CD4-positive, alpha-beta T cell (primary cell): ENCODE data around the gene SYTL3. TPM values are rescaled to one million over a fixed set of nuclear protein-coding genes. Genes with fewer than 3 reads are reported as not detected.
"Not testable (repeated sequence)": the region's sequence is repeated elsewhere in the genome, so short reads cannot be mapped to it uniquely, and the experiment has no call there.

Source experiments
- ATAC-seq: fragments of 200-7000 bp; cut with Tn5 transposase; one replicate; pipeline ENCODE4 v1.10.0; 2022; ENCODE audit warnings: mild to moderate bottlenecking; ENCODE audit not compliant: poor library complexity
- CTCF ChIA-PET: fragments of 350-600 bp; sonication (Branson Sonifier 250); formaldehyde crosslinking; loops from one replicate; lab custom pipeline; 2021; ENCODE audit warnings: antibody characterized with exemption, inconsistent platforms; lab: Charles Lee
- POLR2A ChIA-PET: fragments of 350-600 bp; sonication (Branson Sonifier 250); formaldehyde crosslinking; loops from one replicate; lab custom pipeline; 2021; ENCODE audit warnings: antibody characterized with exemption, inconsistent platforms; lab: Charles Lee
- DNase-seq, 14 experiments: peaks; one replicate each; pipeline ENCODE4 v3.0.0-alpha.2; 2013 to 2020; ENCODE audit warnings: mixed read lengths in 2 of 14
- H3K27ac ChIP-seq, 2 donors: one replicate each; pipeline versions ENCODE4 v1.5.1 to v1.7.0; 2013; ENCODE audit warnings: low read length in 2 of 2, low read depth in 1 of 2, mild to moderate bottlenecking in 1 of 2
- H3K27me3 ChIP-seq, 2 experiments: 1 replicate in 1 of 2; 2 replicates in 1 of 2; pipeline versions ENCODE4 v1.6.1 to v1.7.0; 2013; ENCODE audit warnings: low read length in 2 of 2, control low read depth in 1 of 2, mild to moderate bottlenecking in 1 of 2, moderate library complexity in 1 of 2; ENCODE audit not compliant: insufficient read depth in 2 of 2, control insufficient read depth in 1 of 2
- H3K36me3 ChIP-seq: one replicate; pipeline ENCODE4 v1.6.1; 2013; ENCODE audit warnings: low read length, control low read depth; ENCODE audit not compliant: insufficient read depth
- H3K4me1 ChIP-seq: one replicate; pipeline ENCODE4 v1.6.1; 2013; ENCODE audit warnings: low read length, control low read depth; ENCODE audit not compliant: insufficient read depth
- H3K4me3 ChIP-seq: one replicate; pipeline ENCODE4 v1.5.1; 2013; ENCODE audit warnings: mild to moderate bottlenecking, low read length, moderate library complexity
- H3K9me3 ChIP-seq, 2 experiments: 1 replicate in 1 of 2; 2 replicates in 1 of 2; pipeline versions ENCODE4 v1.6.1 to v1.7.0; 2013; ENCODE audit warnings: low read length in 2 of 2, mild to moderate bottlenecking in 2 of 2, control low read depth in 1 of 2, moderate library complexity in 1 of 2; ENCODE audit not compliant: control insufficient read depth in 1 of 2, insufficient read depth in 1 of 2
- H3K27ac Mint-ChIP-seq: one replicate; pipeline ENCODE4 v1.8.0; 2020; ENCODE audit warnings: mixed read lengths
- H3K27me3 Mint-ChIP-seq: one replicate; pipeline ENCODE4 v1.8.0; 2021; ENCODE audit warnings: mixed read lengths
- H3K36me3 Mint-ChIP-seq: one replicate; pipeline ENCODE4 v1.8.0; 2021; ENCODE audit warnings: low read depth, mixed read lengths
- H3K4me1 Mint-ChIP-seq: one replicate; pipeline ENCODE4 v1.8.0; 2021; ENCODE audit warnings: low read depth, mixed read lengths
- H3K4me3 Mint-ChIP-seq: one replicate; pipeline ENCODE4 v1.8.0; 2020; ENCODE audit warnings: mild to moderate bottlenecking, mixed read lengths
- H3K9me3 Mint-ChIP-seq: one replicate; pipeline ENCODE4 v1.8.0; 2020; ENCODE audit warnings: mixed read lengths
- intact Hi-C, 2 experiments: fragments of 100-400 bp; cut with DNase I in 1 of 2; cut with micrococcal nuclease in 1 of 2; formaldehyde crosslinking; loops; one replicate each; pipeline versions ENCODE4 v1.15.1 to v1.9.0; 2023 to 2025; cut with DNase I, micrococcal nuclease
- total RNA-seq, 174 experiments: library from RNA in 2 of 174; stranded (reverse) in 2 of 174; gene quantifications; one replicate each; pipeline ENCODE4 v1.2.3 and lab custom pipeline; 2021 to 2026
- TF ChIP-seq, protein P1 (sequence below): fragments of 200-600 bp; IDR thresholded peaks from one replicate; pipeline ENCODE4 v1.8.0; 2022; ENCODE audit warnings: antibody characterized with exemption, mild to moderate bottlenecking

SYTL3 gene
- total RNA-seq, 2 experiments from 2014 or later = 41.2 to 42.7 TPM

DNA sequence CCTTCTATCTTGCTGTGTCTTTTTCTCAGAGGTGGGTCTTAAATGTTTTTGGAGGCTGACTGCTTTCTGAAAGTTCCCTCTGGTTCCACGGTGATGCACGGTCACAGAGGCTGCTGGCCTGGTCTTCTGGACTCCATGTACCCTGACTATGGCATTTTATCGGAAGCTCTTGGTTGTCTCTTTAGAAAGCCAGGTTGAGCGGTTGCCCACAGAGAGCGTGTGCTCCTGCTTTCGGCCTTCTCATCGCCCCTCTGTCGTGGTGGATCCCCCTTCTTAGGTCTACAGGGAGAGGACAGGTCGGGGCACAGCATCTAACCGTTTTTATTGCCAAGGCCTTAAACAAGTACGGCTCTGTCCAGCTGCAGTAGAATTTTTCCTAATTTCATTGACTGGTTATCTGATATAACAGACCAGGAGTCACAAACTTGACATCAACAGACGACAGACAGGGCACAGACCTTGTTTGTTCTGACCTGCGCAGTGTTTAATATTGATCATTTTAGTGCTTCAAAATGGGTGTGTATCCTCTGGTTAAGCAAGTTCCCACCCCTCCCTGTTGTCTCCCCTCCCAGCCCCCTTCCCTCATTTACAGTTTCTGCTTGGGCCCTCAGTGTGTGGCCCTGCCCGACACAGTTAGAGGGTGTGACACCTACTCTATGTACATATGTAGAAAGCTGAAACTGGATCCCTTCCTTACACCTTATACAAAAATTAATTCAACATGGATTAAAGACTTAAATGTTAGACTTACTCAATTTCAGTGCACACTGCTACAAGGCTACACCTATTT, 24.7 kb downstream of the SYTL3 start:
- peaks cover 8% of the 10 kb centered on the region for H3K36me3 ChIP-seq
- no peak overlapping the region for H3K27ac Mint-ChIP-seq
- no peaks in the 10 kb centered on the region for H3K9me3 Mint-ChIP-seq
- TF ChIP-seq, protein P1, sequence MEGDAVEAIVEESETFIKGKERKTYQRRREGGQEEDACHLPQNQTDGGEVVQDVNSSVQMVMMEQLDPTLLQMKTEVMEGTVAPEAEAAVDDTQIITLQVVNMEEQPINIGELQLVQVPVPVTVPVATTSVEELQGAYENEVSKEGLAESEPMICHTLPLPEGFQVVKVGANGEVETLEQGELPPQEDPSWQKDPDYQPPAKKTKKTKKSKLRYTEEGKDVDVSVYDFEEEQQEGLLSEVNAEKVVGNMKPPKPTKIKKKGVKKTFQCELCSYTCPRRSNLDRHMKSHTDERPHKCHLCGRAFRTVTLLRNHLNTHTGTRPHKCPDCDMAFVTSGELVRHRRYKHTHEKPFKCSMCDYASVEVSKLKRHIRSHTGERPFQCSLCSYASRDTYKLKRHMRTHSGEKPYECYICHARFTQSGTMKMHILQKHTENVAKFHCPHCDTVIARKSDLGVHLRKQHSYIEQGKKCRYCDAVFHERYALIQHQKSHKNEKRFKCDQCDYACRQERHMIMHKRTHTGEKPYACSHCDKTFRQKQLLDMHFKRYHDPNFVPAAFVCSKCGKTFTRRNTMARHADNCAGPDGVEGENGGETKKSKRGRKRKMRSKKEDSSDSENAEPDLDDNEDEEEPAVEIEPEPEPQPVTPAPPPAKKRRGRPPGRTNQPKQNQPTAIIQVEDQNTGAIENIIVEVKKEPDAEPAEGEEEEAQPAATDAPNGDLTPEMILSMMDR = no peak
- no peak overlapping the region for H3K4me3 ChIP-seq
- no peak overlapping the region for H3K4me3 Mint-ChIP-seq
- no peaks in the 10 kb centered on the region for H3K4me1 ChIP-seq
- no peaks in the 10 kb centered on the region for H3K27me3 Mint-ChIP-seq
- intact Hi-C loops = no loop called here
- no peaks in the 10 kb centered on the region for H3K27me3 ChIP-seq
- H3K9me3 ChIP-seq = no peaks in the 10 kb centered on the region
- DNase-seq (no peak), ATAC-seq (no peak)
- H3K27ac ChIP-seq = no peak overlapping the region
- peaks cover 3% of the 10 kb centered on the region for H3K4me1 Mint-ChIP-seq
- CTCF ChIA-PET = interaction anchor here (0.7 kb wide), 1 partner anchor 17 kb away, joined by 5 read pairs; no protein-coding TSS in a partner anchor
- POLR2A ChIA-PET = no interaction called here
- H3K36me3 Mint-ChIP-seq = peaks cover 64% of the 10 kb centered on the region

DNA sequence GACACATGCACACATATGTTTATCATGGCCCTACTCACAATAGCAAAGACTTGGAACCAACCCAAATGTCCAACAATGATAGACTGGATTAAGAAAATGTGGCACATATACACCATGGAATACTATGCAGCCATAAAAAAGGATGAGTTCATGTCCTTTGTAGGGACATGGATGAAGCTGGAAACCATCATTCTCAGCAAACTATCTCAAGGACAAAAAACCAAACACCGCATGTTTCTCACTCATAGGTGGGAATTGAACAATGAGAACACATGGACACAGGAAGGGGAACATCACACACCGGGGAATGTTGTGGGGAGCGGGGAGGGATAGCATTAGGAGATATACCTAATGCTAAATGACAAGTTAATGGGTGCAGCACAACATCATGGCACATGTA, 27.2 kb downstream of the SYTL3 start:
- POLR2A ChIA-PET, H3K4me3 Mint-ChIP-seq, H3K9me3 Mint-ChIP-seq, ATAC-seq, DNase-seq, H3K4me1 ChIP-seq, H3K27ac ChIP-seq, H3K27ac Mint-ChIP-seq, H3K27me3 Mint-ChIP-seq, H3K27me3 ChIP-seq, intact Hi-C loops, H3K9me3 ChIP-seq, H3K4me1 Mint-ChIP-seq, H3K4me3 ChIP-seq: not testable (repeated sequence)
- peaks cover 72% of the 10 kb centered on the region for H3K36me3 Mint-ChIP-seq
- peaks cover 11% of the 10 kb centered on the region for H3K36me3 ChIP-seq
- CTCF ChIA-PET = interaction anchor here (1.3 kb wide), 1 partner anchor 14 kb away, joined by 7 read pairs; no protein-coding TSS in a partner anchor

DNA sequence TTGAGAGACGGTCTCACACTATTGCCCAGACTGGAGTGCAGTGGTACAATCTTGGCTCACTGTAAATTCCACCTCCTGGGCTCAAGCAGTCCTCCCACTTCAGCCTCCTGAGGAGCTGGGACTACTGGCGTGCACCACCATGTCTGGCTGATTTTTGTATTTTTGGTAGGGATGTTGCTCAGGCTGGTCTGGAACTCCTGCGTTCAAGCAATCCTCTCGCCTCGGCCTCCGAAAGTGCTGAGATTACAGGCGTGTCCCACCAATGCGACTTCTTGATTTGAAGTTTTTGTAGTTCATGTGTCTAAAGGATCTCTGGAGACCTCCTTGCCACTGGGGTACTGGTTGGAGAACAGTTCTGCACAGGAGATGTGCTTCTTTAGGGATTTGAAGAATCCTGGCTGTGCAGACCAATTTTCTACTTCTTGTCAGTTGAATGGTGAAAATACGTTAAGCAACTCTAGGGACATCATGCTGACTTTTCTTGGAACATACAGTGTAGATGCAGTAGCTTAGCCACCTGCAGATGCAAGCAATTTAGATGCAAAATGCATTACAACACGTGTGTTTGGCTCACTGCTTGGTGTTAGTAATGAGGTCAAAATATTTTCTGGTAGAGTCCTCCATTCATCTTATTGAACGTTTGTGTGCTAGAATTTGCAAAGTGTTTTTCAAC, 28.2 kb downstream of the SYTL3 start:
- no peak for DNase-seq
- Mint-ChIP-seq H3K4me3 (no peak overlapping the region), H3K4me1 (no peaks in the 10 kb centered on the region), H3K9me3 (no peaks in the 10 kb centered on the region), H3K36me3 (peaks cover 76% of the 10 kb centered on the region), H3K27me3 (no peaks in the 10 kb centered on the region), H3K27ac (no peak overlapping the region)
- ChIA-PET POLR2A (no interaction called here), CTCF (interaction anchor here (1.3 kb wide), 1 partner anchor 13 kb away, joined by 7 read pairs; no protein-coding TSS in a partner anchor)
- H3K4me3 ChIP-seq = no peak overlapping the region
- H3K36me3 ChIP-seq = peaks cover 17% of the 10 kb centered on the region
- no peak overlapping the region for H3K27ac ChIP-seq
- intact Hi-C loops = no loop called here
- TF ChIP-seq, protein P1 = no peak
- no peak for ATAC-seq
- no peaks in the 10 kb centered on the region for H3K4me1 ChIP-seq
- no peaks in the 10 kb centered on the region for H3K9me3 ChIP-seq
- no peaks in the 10 kb centered on the region for H3K27me3 ChIP-seq
